Naive thymus-derived CD4-positive, alpha-beta T cell (primary cell): ENCODE measurements around the gene CHCHD6. TPM values are rescaled to one million over a fixed set of nuclear protein-coding genes. Genes with fewer than 3 reads are reported as not detected.

Experiments used
- ATAC-seq: fragments of 150-1000 bp; cut with Tn5 transposase; 2 replicates; pipeline ENCODE4 v1.10.0; 2021; ENCODE audit warnings: mild to moderate bottlenecking, moderate library complexity
- CTCF ChIA-PET: fragments of 350-600 bp; sonication (Branson Sonifier 250); formaldehyde crosslinking; loops from one replicate; lab custom pipeline; 2021; ENCODE audit warnings: antibody characterized with exemption; lab: Charles Lee
- POLR2A ChIA-PET: fragments of 350-600 bp; sonication (Branson Sonifier 250); formaldehyde crosslinking; loops from one replicate; lab custom pipeline; 2021; ENCODE audit warnings: antibody characterized with exemption, inconsistent platforms; lab: Charles Lee
- DNase-seq, 9 donors: peaks; one replicate each; pipeline versions ENCODE4 v3.0.0 to v3.0.0-alpha.2; 2020 to 2022; ENCODE audit warnings: mixed read lengths in 1 of 9
- H3K27ac ChIP-seq: one replicate; pipeline ENCODE4 v1.7.0; 2013; ENCODE audit warnings: mild to moderate bottlenecking, low read depth, low read length, moderate library complexity
- H3K27me3 ChIP-seq, 2 donors: one replicate each; pipeline ENCODE4 v1.7.0; 2013; ENCODE audit warnings: low read length in 2 of 2, mild to moderate bottlenecking in 2 of 2, moderate library complexity in 2 of 2; ENCODE audit not compliant: control insufficient read depth in 2 of 2, insufficient read depth in 2 of 2
- H3K36me3 ChIP-seq, 3 experiments: 1 replicate in 2 of 3; 2 replicates in 1 of 3; pipeline ENCODE4 v1.7.0; 2013; ENCODE audit warnings: low read length in 3 of 3, mild to moderate bottlenecking in 3 of 3, moderate library complexity in 1 of 3; ENCODE audit not compliant: insufficient read depth in 3 of 3, control insufficient read depth in 2 of 3
- H3K4me1 ChIP-seq, 2 donors: one replicate each; pipeline ENCODE4 v1.7.0; 2013; ENCODE audit warnings: low read length in 2 of 2, mild to moderate bottlenecking in 2 of 2, moderate library complexity in 1 of 2; ENCODE audit not compliant: control insufficient read depth in 2 of 2, insufficient read depth in 2 of 2
- H3K4me3 ChIP-seq: 2 replicates; pipeline ENCODE4 v1.7.0; 2013; ENCODE audit warnings: mild to moderate bottlenecking, low read length
- H3K9me3 ChIP-seq, 3 experiments: 1 replicate in 2 of 3; 2 replicates in 1 of 3; pipeline ENCODE4 v1.7.0; 2013; ENCODE audit warnings: low read length in 3 of 3; ENCODE audit not compliant: control insufficient read depth in 2 of 3
- H3K27ac Mint-ChIP-seq, 9 donors: one replicate each; pipeline ENCODE4 v1.8.0; 2020 to 2022; ENCODE audit warnings: mixed read lengths in 9 of 9, mild to moderate bottlenecking in 8 of 9, moderate library complexity in 5 of 9, inconsistent platforms in 2 of 9
- H3K27me3 Mint-ChIP-seq, 5 donors: one replicate each; pipeline ENCODE4 v1.8.0; 2021 to 2022; ENCODE audit warnings: mixed read lengths in 5 of 5, mild to moderate bottlenecking in 1 of 5
- H3K36me3 Mint-ChIP-seq, 5 donors: one replicate each; pipeline ENCODE4 v1.8.0; 2020 to 2022; ENCODE audit warnings: mixed read lengths in 5 of 5, mild to moderate bottlenecking in 3 of 5, inconsistent platforms in 1 of 5
- H3K4me1 Mint-ChIP-seq, 7 donors: one replicate each; pipeline ENCODE4 v1.8.0; 2020 to 2022; ENCODE audit warnings: mixed read lengths in 7 of 7, mild to moderate bottlenecking in 3 of 7, inconsistent platforms in 1 of 7
- H3K4me3 Mint-ChIP-seq, 10 donors: one replicate each; pipeline ENCODE4 v1.8.0; 2020 to 2022; ENCODE audit warnings: mild to moderate bottlenecking in 10 of 10, mixed read lengths in 10 of 10, moderate library complexity in 6 of 10, inconsistent platforms in 2 of 10
- H3K9me3 Mint-ChIP-seq, 11 donors: one replicate each; pipeline ENCODE4 v1.8.0; 2020 to 2022; ENCODE audit warnings: mixed read lengths in 11 of 11, mild to moderate bottlenecking in 4 of 11, inconsistent platforms in 1 of 11, moderate library complexity in 1 of 11
- intact Hi-C, 2 donors: fragments of 100-400 bp; cut with micrococcal nuclease; formaldehyde crosslinking; loops; one replicate each; pipeline ENCODE4 v1.15.1; 2023
- polyA plus RNA-seq, 2 donors: library from polyadenylated mRNA; unstranded; fragments of 300-500 nt; fragmentation: Illumina TruSeq; gene quantifications; one replicate each; pipeline ENCODE4 v1.2.3, GENCODE V29; 2021
- total RNA-seq, 6 experiments: library from RNA in 5 of 6; stranded (reverse) in 5 of 6; gene quantifications; 1 replicate in 5 of 6; 2 replicates in 1 of 6; pipeline ENCODE4 v1.2.3 and lab custom pipeline; 2021 to 2026

Gene CHCHD6
- total and polyA plus RNA-seq, 7 experiments from 2014 or later = 5.4 to 15.1 (median 11.0) TPM

GRCh38 chr3:126983653-126984390, 279.8 kb downstream of the CHCHD6 start:
- CTCF ChIA-PET = interaction anchor here (1.1 kb wide), 1 partner anchor 563 kb away, joined by 3 read pairs; no protein-coding TSS in a partner anchor
- Histone ChIP-seq H3K27me3 (no peaks in the 10 kb centered on the region), H3K4me1 (peaks cover 6 to 8% of the 10 kb centered on the region in 2 donors), H3K36me3 (no peaks in the 10 kb centered on the region), H3K4me3 (peak overlapping the region; percentile 46), H3K27ac (peak overlapping the region; percentile 39), H3K9me3 (no peaks in the 10 kb centered on the region)
- H3K27me3 Mint-ChIP-seq = peaks cover 0 to 15% (median 6%) of the 10 kb centered on the region in 5 donors
- DNase-seq (peak in 8 of 9 donors; percentile 16 to 53 (median 28)), ATAC-seq (no peak)
- intact Hi-C loops = loop anchor here (2.0 to 10.0 kb wide), 9 partner anchors 307 to 1609 kb away; partner anchors contain the start of genes ABTB1 (in 1 of the 2), OSBPL11 (in 1 of the 2), RUVBL1 (in 1 of the 2) and SLC41A3 (in 1 of the 2)
- peaks cover 0 to 22% (median 9%) of the 10 kb centered on the region in 7 donors for H3K4me1 Mint-ChIP-seq
- H3K36me3 Mint-ChIP-seq = peaks cover 0 to under 1% (median 0%) of the 10 kb centered on the region in 5 donors
- peak overlapping the region in 7 of 10 donors; percentile 23 to 82 (median 62) for H3K4me3 Mint-ChIP-seq
- POLR2A ChIA-PET = no interaction called here
- H3K27ac Mint-ChIP-seq = peak overlapping the region in 1 of 9 donors; percentile 9
- H3K9me3 Mint-ChIP-seq = no peaks in the 10 kb centered on the region

- Mint-ChIP-seq H3K4me3 (peak overlapping the region in 7 of 10 donors; percentile 39 to 82 (median 62)), H3K36me3 (peaks cover 0 to 7% (median 0%) of the 10 kb centered on the region in 5 donors), H3K9me3 (no peaks in the 10 kb centered on the region), H3K27ac (peak overlapping the region in 2 of 9 donors; percentile 32 to 36), H3K27me3 (peaks cover 0 to 11% (median 6%) of the 10 kb centered on the region in 5 donors), H3K4me1 (peaks cover 0 to 18% (median 9%) of the 10 kb centered on the region in 7 donors)
- Histone ChIP-seq H3K36me3 (no peaks in the 10 kb centered on the region), H3K27me3 (no peaks in the 10 kb centered on the region), H3K4me3 (peak overlapping the region; percentile 46), H3K4me1 (peaks cover 6 to 8% of the 10 kb centered on the region in 2 donors), H3K27ac (no peak overlapping the region), H3K9me3 (no peaks in the 10 kb centered on the region)
- POLR2A ChIA-PET = no interaction called here
- DNase-seq (peak in 1 of 9 donors; percentile 9), ATAC-seq (no peak)
- CTCF ChIA-PET = no interaction called here
- intact Hi-C loops = loop anchor here (5.0 to 10.0 kb wide), 5 partner anchors 307 to 1610 kb away; partner anchors contain the start of genes OSBPL11 (in 1 of the 2), SLC41A3 (in 1 of the 2) and ZNF148 (in 1 of the 2)
Observed at GRCh38 chr3:126984391-126985131, 280.5 kb downstream of the CHCHD6 start.

DNA sequence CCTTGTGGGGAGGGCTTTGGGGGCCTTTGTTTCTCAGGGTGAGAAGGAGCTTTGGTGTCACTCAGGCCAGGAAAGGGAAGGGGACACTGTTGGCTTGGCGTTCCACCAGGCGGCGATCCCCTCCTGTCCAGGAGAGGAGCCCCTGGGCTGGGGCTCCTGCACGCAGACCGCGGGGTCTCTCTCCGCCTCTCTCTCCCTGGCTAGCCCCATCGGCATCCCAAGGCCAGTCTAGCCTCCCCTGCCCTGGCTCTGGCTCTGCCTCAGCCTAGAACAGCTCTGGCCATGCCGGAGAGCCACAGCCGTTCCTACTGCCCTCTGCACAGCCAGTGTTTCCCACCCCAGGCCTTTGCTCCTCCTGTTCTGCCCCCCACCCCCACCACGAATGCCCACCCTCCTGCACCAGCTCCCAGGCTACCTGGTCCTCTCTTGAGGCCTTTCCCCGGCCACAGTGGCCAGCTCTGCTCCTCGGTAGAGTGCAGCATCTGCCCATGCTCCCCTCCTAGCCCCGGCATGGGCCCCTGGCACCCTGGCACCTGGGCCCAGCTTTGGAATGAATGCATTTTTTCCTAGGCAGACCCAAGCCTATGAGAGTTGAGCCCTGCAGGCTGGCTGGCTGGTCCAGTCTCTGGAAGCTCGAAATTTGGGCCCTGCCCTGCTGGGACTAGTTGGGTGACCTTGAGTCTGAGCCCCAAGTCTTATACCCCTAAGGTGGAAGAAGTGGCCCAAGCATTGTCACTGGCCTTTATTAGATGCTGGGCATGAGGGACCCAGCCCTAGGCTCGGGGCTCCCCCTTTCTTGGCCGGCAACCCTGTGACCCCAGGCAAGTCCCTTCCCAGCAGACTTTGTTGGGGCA, 281.3 kb downstream of the CHCHD6 start:
- Histone ChIP-seq H3K36me3 (no peaks in the 10 kb centered on the region), H3K27me3 (no peaks in the 10 kb centered on the region), H3K4me1 (peaks cover 6 to 8% of the 10 kb centered on the region in 2 donors), H3K4me3 (no peak overlapping the region), H3K27ac (no peak overlapping the region), H3K9me3 (no peaks in the 10 kb centered on the region)
- peaks cover 0 to 12% (median 9%) of the 10 kb centered on the region in 7 donors for H3K4me1 Mint-ChIP-seq
- peak overlapping the region in 3 of 9 donors; percentile 38 to 76 (median 53) for H3K27ac Mint-ChIP-seq
- no peak for ATAC-seq
- intact Hi-C loops = loop anchor here in 1 of 2 donors (10.0 kb wide), 1 partner anchor 1611 kb away; the partner anchor contains the start of gene ZNF148
- DNase-seq = no peak
- CTCF ChIA-PET = no interaction called here
- peaks cover 0 to 7% (median 0%) of the 10 kb centered on the region in 5 donors for H3K27me3 Mint-ChIP-seq
- H3K9me3 Mint-ChIP-seq = no peaks in the 10 kb centered on the region
- POLR2A ChIA-PET = no interaction called here
- H3K36me3 Mint-ChIP-seq = peaks cover 0 to 7% (median 0%) of the 10 kb centered on the region in 5 donors
- peak overlapping the region in 6 of 10 donors; percentile 7 to 80 (median 50) for H3K4me3 Mint-ChIP-seq

DNA sequence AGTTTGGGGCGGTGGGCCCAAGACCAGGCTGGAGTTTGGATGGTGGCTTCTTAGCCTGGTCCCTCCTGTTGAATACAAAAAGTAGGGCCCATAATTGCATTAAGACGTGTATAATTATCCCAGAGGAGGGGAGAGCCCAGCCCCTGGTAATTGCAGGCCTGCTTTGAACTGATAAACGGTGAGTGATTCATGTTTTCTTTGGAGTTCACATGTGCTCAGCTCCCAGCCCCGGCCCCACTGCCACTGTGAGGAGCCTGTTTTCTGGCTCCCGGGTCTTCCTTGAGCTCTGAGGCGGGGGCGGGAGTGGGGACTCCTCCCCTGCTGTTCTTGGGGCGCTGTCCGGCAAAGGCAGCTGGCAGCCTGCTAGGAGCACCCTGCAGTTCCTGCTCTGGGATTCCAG, 282.0 kb downstream of the CHCHD6 start:
- Mint-ChIP-seq H3K27me3 (peaks cover 0 to 7% (median 0%) of the 10 kb centered on the region in 5 donors), H3K4me1 (peaks cover 0 to 12% (median 9%) of the 10 kb centered on the region in 7 donors), H3K27ac (no peak overlapping the region), H3K9me3 (no peaks in the 10 kb centered on the region), H3K36me3 (peaks cover 0 to 7% (median 0%) of the 10 kb centered on the region in 5 donors), H3K4me3 (peak overlapping the region in 1 of 10 donors; percentile 64)
- POLR2A ChIA-PET = no interaction called here
- Histone ChIP-seq H3K36me3 (no peaks in the 10 kb centered on the region), H3K27me3 (no peaks in the 10 kb centered on the region), H3K27ac (no peak overlapping the region), H3K4me1 (peaks cover 6 to 8% of the 10 kb centered on the region in 2 donors), H3K9me3 (no peaks in the 10 kb centered on the region), H3K4me3 (no peak overlapping the region)
- DNase-seq (no peak), ATAC-seq (no peak)
- intact Hi-C loops = loop anchor here in 1 of 2 donors (10.0 kb wide), 1 partner anchor 1611 kb away; the partner anchor contains the start of gene ZNF148
- CTCF ChIA-PET = no interaction called here

GRCh38 chr3:126987129-126987528, 283.1 kb downstream of the CHCHD6 start:
- Histone ChIP-seq H3K27ac (no peak overlapping the region), H3K9me3 (no peaks in the 10 kb centered on the region), H3K27me3 (no peaks in the 10 kb centered on the region), H3K4me3 (no peak overlapping the region), H3K36me3 (no peaks in the 10 kb centered on the region), H3K4me1 (peaks cover 0 to 2% of the 10 kb centered on the region in 2 donors)
- CTCF ChIA-PET = no interaction called here
- peak overlapping the region in 2 of 9 donors; percentile 25 to 70 for H3K27ac Mint-ChIP-seq
- DNase-seq = no peak
- POLR2A ChIA-PET = no interaction called here
- H3K9me3 Mint-ChIP-seq = no peaks in the 10 kb centered on the region
- no peak for ATAC-seq
- H3K4me1 Mint-ChIP-seq = peaks cover 0 to 3% (median 3%) of the 10 kb centered on the region in 7 donors
- intact Hi-C loops = loop anchor here in 1 of 2 donors (10.0 kb wide), 1 partner anchor 1612 kb away; the partner anchor contains the start of gene ZNF148
- peaks cover 0 to 7% (median 0%) of the 10 kb centered on the region in 5 donors for H3K27me3 Mint-ChIP-seq
- H3K4me3 Mint-ChIP-seq = no peak overlapping the region
- H3K36me3 Mint-ChIP-seq = peaks cover 0 to 7% (median 0%) of the 10 kb centered on the region in 5 donors
